ENCODE measurements around the gene RAC2.

GRCh38 chr22:37211075-37211865 lies 32.8 kb downstream of the RAC2 start:
- no peak for TF ChIP-seq FOXP1 (CRISPR knock-in tag; IDR thresholded peaks at IDR 0.05)
- TF ChIP-seq TCF7L2 (IDR thresholded peaks at IDR 0.05; ENCODE audit: low read depth, low read length) = no peak
- no peak for TF ChIP-seq TAF7 (tag; IDR thresholded peaks at IDR 0.05)
- no peak for TF ChIP-seq NFXL1 (CRISPR knock-in tag; IDR thresholded peaks at IDR 0.05)

All from K562 (cell line).